Inflammatory macrophage (primary cell): ENCODE results near the gene LINC00237.

Experiments
- DNase-seq, 2 donors: peaks; one replicate each; pipeline ENCODE4 v3.0.0-alpha.2; 2020 to 2022

LINC00237 gene

GRCh38 chr20:21096321-21097043, 9.7 kb downstream of the LINC00237 start:
- peak; percentile 53 to 70 for DNase-seq

DNA sequence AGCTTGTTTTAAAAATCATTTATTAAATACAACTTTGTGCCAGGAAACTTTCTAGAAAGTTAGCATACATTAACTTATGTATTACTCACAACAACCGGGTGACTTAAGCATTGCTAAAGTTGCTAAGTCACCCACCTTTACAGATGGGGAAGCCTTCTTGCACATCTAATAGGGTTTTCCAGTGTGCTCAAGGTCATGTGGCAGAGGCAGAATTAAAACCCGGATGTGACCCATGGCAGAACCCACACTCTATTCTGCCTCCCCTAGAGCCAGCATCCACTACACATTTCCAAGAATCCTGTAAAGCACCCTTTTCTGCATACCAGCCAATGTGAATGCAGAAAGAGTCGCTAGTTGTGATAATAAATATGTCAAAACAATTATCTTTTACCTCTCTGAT, 13.4 kb downstream of the LINC00237 start:
- DNase-seq = peak in 1 of 2 donors; percentile 24

DNA sequence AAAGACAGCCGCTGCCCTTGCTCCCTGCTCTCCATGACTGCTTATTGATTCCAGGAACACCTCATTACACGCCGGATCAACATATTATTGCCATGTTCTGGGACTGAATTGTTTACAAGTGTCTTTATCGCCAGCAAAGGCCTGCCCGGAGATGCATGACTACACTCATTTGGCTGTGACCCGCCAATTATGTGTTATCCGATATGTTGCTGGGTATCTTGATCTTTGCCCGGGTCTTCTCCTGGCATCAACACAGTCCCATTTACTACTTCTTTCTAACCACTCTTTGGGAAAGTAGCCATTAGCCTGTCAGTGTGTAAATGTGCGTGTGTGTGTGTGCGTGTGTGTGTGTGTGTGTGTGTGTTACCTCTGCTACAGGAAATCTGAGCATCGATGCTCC, 15.4 kb downstream of the LINC00237 start:
- DNase-seq = no peak

GRCh38 chr20:21090111-21090618, 16.0 kb downstream of the LINC00237 start:
- DNase-seq = peak; percentile 50 to 73

- no peak for DNase-seq
Observed at GRCh38 chr20:21089391-21089790, 16.8 kb downstream of the LINC00237 start.

- no peak for DNase-seq
Observed at GRCh38 chr20:21087862-21088540, 18.2 kb downstream of the LINC00237 start.

- no peak for DNase-seq
Observed at GRCh38 chr20:21083825-21084325, 22.3 kb downstream of the LINC00237 start.

GRCh38 chr20:21082584-21082983, 23.6 kb downstream of the LINC00237 start:
- no peak for DNase-seq

GRCh38 chr20:21077809-21078345, 28.3 kb downstream of the LINC00237 start:
- no peak for DNase-seq

GRCh38 chr20:21076073-21076472, 30.1 kb downstream of the LINC00237 start:
- no peak for DNase-seq

- DNase-seq = no peak
Observed at GRCh38 chr20:21075471-21075870, 30.7 kb downstream of the LINC00237 start.

- DNase-seq = no peak
Observed at GRCh38 chr20:21074605-21075336, 31.4 kb downstream of the LINC00237 start.

GRCh38 chr20:21067255-21067654, 38.9 kb downstream of the LINC00237 start:
- DNase-seq = no peak

- no peak for DNase-seq
Observed at GRCh38 chr20:21064924-21065323, 41.2 kb downstream of the LINC00237 start.

GRCh38 chr20:21063276-21063675, 42.9 kb downstream of the LINC00237 start:
- no peak for DNase-seq

DNA sequence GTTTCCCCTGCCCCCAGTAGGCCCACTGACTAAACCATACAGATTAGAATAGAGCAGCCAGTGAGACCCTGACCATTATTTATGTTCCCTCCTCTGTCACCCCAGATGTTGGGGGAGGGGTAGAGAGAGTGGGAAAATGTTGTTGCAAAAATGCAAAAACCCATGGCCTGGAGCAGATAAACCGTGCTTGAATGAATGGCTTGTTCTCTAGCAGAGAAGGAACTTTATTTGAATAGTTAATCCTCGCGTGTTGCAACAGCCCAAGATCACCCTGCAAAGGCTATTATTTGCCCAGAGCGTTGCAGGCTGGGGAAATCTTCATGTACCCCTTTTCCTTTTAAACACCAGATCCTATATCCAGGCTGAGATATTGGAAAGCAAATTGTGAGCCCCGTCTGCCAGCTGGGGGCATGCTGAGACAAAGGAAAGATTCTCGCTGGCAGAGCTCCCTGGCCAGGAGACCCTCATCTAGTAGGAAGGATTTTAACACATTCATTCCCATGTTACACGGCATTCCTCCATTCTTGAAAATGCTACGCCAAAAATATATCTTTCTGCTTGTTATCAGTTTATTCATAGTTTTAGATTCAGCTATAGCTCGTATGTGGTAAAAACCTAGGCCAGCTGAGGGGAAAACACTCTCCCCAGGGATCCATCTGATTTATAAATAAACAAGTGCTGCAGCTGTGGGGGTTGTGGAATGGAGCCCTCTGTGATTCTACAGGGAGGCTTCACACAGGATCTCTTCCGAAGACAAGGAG, 53.0 kb downstream of the LINC00237 start:
- DNase-seq = no peak

GRCh38 chr20:21052686-21053001, 53.5 kb downstream of the LINC00237 start:
- no peak for DNase-seq

DNA sequence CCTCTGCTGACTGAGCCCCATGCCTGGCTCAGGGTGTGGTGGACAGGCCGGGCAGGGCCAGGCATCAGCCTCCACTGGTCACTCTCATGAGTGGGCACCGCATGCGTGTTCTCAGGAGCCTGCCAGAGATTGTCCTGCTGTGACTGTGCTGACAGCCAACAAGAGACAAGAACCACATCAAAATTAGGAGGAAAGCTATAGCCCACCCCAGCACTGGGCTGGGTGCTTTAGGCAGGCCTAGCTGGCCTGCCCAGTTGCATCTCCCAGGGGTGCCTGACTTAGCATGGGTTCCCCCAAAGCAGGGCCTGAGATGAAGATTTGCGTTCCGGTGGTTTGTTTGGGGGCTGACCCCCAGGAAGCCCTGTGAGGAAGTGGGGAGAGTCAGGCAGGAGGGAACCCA, 53.9 kb downstream of the LINC00237 start:
- DNase-seq = no peak

DNA sequence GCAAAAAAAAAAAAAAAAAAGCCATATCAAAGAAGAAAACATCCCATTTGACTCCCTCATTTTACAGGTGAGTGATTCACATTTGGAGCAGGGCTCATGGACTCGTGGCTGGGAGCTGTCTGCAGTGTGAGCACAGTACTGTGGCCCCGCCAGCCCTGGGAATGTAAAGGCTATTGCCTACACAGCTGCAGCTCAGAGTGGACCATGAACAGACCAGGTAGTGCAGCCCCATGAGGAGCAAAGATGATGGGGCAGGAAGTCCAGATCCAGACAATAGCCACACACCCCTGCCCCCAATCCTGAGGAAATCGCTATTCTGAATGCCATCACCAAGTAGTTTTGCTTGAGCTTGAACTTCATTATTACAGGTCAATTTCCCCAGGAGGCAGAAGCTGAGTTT, 55.4 kb downstream of the LINC00237 start:
- no peak for DNase-seq

GRCh38 chr20:21049305-21049828, 56.8 kb downstream of the LINC00237 start:
- DNase-seq = no peak

DNA sequence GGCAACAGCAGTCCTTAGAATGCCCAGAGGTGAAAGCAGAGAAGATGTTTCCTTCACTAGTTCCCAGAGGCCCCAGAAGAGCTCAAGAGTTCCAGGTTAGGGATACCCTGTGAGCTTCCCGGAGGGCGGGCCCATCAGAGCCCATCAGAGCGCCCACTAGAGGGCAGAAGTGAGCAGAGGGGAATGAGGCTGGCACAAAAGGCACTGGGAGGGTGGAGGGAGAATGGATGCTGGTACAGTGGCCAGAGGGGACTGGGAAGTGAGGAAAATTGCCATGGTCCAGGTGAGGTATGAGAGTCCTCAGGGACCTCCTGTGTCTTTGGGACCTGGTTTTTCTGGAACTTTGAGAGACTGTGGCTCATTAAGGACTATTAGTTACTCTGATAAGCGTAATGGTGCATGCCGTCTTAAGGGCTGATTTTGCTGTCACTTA, 57.3 kb downstream of the LINC00237 start:
- peak; percentile 38 to 51 for DNase-seq

GRCh38 chr20:21047981-21048380, 58.2 kb downstream of the LINC00237 start:
- no peak for DNase-seq
